ENCODE measurements around the gene SH3BP2.

SH3BP2 gene

DNA sequence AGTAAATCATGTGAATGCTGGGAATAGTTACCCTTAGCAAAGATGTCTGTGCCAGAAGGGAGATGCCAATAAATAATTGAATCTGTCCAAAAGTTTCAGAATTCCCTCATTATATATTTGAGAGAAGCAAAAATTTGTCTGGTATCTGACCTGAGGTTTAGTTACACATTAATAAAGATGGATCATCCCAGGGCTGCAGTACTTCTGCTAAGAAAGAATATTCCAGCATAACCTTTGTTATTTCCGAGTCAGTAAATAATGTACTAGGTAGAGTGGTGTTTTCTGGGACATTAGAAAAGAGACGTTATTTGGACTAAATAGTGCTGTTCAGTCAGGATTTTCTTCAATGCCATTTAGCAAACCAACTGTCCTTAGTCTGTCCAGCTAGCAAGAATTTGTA, 77.2 kb downstream of the SH3BP2 start:
- DNase-seq (ENCODE audit: low spot score) = no peak
- Mint-ChIP-seq H3K4me1 (ENCODE audit: low read depth) (peaks cover 41% of the 10 kb centered on the region), H3K27me3 (ENCODE audit: low read depth) (no peaks in the 10 kb centered on the region), H3K4me3 (no peak overlapping the region), H3K9me3 (no peaks in the 10 kb centered on the region), H3K36me3 (ENCODE audit: low read depth) (peaks cover 10% of the 10 kb centered on the region), H3K27ac (no peak overlapping the region)

DNA sequence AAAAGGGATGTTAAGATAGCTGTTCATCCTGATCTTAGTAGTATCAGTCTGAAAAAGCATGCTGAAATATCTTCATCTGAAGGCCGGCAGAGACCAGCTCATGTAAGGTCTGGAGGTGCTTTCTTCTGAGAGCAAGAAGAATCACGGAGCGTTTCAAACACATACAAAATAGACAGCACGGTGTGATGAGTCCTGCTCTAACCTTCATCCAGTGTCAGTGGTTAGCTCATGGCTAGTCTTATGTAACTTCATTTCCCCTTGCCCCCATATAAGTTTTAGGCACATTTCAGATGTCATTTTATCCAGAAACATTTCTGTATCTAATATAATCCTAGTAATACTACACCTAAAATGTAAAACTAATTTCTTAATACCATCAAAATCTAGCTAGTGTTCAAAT, 78.6 kb downstream of the SH3BP2 start:
- no peak for DNase-seq (ENCODE audit: low spot score)
- Mint-ChIP-seq H3K36me3 (ENCODE audit: low read depth) (peaks cover 17% of the 10 kb centered on the region), H3K4me1 (ENCODE audit: low read depth) (peaks cover 45% of the 10 kb centered on the region), H3K27ac (peak overlapping the region; percentile 11), H3K4me3 (no peak overlapping the region), H3K9me3 (no peaks in the 10 kb centered on the region), H3K27me3 (ENCODE audit: low read depth) (no peaks in the 10 kb centered on the region)

- peaks cover 18% of the 10 kb centered on the region for H3K36me3 Mint-ChIP-seq (ENCODE audit: low read depth)
- no peaks in the 10 kb centered on the region for H3K27me3 Mint-ChIP-seq (ENCODE audit: low read depth)
- peaks cover 44% of the 10 kb centered on the region for H3K4me1 Mint-ChIP-seq (ENCODE audit: low read depth)
- no peak overlapping the region for H3K4me3 Mint-ChIP-seq
- H3K9me3 Mint-ChIP-seq = no peaks in the 10 kb centered on the region
- H3K27ac Mint-ChIP-seq = peak overlapping the region; percentile 11
- DNase-seq (ENCODE audit: low spot score) = no peak
Measured at GRCh38 chr4:2871911-2872310, 79.0 kb downstream of the SH3BP2 start.

GRCh38 chr4:2873329-2873728, 80.4 kb downstream of the SH3BP2 start:
- Mint-ChIP-seq H3K27me3 (ENCODE audit: low read depth) (no peaks in the 10 kb centered on the region), H3K4me3 (no peak overlapping the region), H3K36me3 (ENCODE audit: low read depth) (peaks cover 26% of the 10 kb centered on the region), H3K4me1 (ENCODE audit: low read depth) (peaks cover 48% of the 10 kb centered on the region), H3K27ac (no peak overlapping the region), H3K9me3 (no peaks in the 10 kb centered on the region)
- no peak for DNase-seq (ENCODE audit: low spot score)

GRCh38 chr4:2874861-2875260, 82.0 kb downstream of the SH3BP2 start:
- Mint-ChIP-seq H3K4me3 (no peak overlapping the region), H3K27ac (no peak overlapping the region), H3K4me1 (ENCODE audit: low read depth) (peaks cover 42% of the 10 kb centered on the region), H3K36me3 (ENCODE audit: low read depth) (peaks cover 28% of the 10 kb centered on the region), H3K9me3 (no peaks in the 10 kb centered on the region), H3K27me3 (ENCODE audit: low read depth) (no peaks in the 10 kb centered on the region)
- no peak for DNase-seq (ENCODE audit: low spot score)

DNA sequence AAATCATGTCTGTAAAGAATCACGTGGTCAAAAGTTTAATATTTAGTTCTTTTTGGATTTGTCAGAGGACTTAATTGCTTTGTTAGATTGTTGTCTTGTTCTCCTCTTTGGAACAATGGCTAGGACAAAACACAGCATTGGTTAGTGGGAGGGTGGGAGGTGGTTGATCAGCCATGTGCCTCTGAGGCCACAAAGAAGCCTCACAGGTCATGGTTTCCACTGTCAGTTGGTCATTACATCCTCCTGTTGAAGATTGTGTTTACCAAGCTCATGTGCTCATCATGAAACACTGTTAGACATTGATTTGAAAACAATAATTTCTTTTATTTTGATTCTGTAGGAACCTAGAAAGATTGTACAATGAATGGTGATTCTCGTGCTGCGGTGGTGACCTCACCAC, 82.7 kb downstream of the SH3BP2 start:
- Mint-ChIP-seq H3K9me3 (no peaks in the 10 kb centered on the region), H3K4me1 (ENCODE audit: low read depth) (peaks cover 41% of the 10 kb centered on the region), H3K36me3 (ENCODE audit: low read depth) (peaks cover 30% of the 10 kb centered on the region), H3K27me3 (ENCODE audit: low read depth) (no peaks in the 10 kb centered on the region), H3K4me3 (no peak overlapping the region), H3K27ac (peak overlapping the region; percentile 17)
- DNase-seq (ENCODE audit: low spot score) = no peak

DNA sequence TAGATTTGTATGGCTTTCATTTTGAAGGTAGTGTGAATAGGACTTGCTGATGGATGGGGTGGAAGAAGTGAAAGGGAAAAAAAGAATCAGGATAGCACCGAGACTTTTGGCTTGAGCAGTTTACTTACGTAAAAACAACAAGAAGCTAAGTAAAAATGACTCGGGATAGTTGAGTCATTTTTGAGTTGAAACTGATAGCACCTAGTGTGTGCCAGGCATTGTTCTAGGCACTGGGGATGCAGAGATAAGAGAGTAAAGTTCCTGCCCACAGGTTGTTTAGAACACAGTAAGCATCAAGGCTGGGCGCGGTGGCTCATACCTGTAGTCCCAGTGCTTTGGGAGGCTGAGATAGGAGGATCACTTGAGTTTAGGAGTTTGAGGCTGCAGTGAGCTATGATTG, 85.5 kb downstream of the SH3BP2 start:
- H3K27ac Mint-ChIP-seq = peak overlapping the region; percentile 2
- H3K4me1 Mint-ChIP-seq (ENCODE audit: low read depth) = peaks cover 23% of the 10 kb centered on the region
- H3K36me3 Mint-ChIP-seq (ENCODE audit: low read depth) = peaks cover 32% of the 10 kb centered on the region
- no peaks in the 10 kb centered on the region for H3K27me3 Mint-ChIP-seq (ENCODE audit: low read depth)
- H3K4me3 Mint-ChIP-seq = no peak overlapping the region
- H3K9me3 Mint-ChIP-seq = no peaks in the 10 kb centered on the region
- DNase-seq (ENCODE audit: low spot score) = no peak

GRCh38 chr4:2879026-2879425, 86.1 kb downstream of the SH3BP2 start:
- no peaks in the 10 kb centered on the region for H3K9me3 Mint-ChIP-seq
- peaks cover 34% of the 10 kb centered on the region for H3K36me3 Mint-ChIP-seq (ENCODE audit: low read depth)
- no peak overlapping the region for H3K4me3 Mint-ChIP-seq
- H3K27me3 Mint-ChIP-seq (ENCODE audit: low read depth) = no peaks in the 10 kb centered on the region
- no peak overlapping the region for H3K27ac Mint-ChIP-seq
- no peak for DNase-seq (ENCODE audit: low spot score)
- peaks cover 20% of the 10 kb centered on the region for H3K4me1 Mint-ChIP-seq (ENCODE audit: low read depth)

DNA sequence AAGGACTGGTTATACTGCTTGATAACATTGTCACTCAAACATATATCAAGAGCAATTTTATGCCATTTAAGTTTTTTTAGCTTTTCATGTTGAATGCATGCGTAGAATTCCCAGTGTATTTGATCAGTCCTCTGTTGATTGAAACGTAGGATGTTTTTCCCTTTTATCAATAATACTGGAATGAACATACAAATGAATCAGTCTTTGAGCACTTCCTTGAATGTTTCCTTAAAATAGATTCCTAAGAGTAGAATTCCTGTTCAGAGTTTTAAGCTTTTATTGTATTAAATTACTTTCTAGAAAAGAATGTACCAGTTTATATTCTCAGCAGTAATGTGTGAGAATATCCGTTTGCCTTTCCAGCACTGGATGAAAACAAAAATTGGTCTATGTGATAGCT, 88.5 kb downstream of the SH3BP2 start:
- DNase-seq (ENCODE audit: low spot score) = no peak
- Mint-ChIP-seq H3K4me1 (ENCODE audit: low read depth) (peaks cover 10% of the 10 kb centered on the region), H3K9me3 (no peaks in the 10 kb centered on the region), H3K36me3 (ENCODE audit: low read depth) (peaks cover 45% of the 10 kb centered on the region), H3K4me3 (no peak overlapping the region), H3K27ac (no peak overlapping the region), H3K27me3 (ENCODE audit: low read depth) (no peaks in the 10 kb centered on the region)

- peaks cover 5% of the 10 kb centered on the region for H3K4me1 Mint-ChIP-seq (ENCODE audit: low read depth)
- H3K27ac Mint-ChIP-seq = no peak overlapping the region
- peaks cover 49% of the 10 kb centered on the region for H3K36me3 Mint-ChIP-seq (ENCODE audit: low read depth)
- H3K27me3 Mint-ChIP-seq (ENCODE audit: low read depth) = no peaks in the 10 kb centered on the region
- H3K4me3 Mint-ChIP-seq = no peak overlapping the region
- H3K9me3 Mint-ChIP-seq = no peaks in the 10 kb centered on the region
- no peak for DNase-seq (ENCODE audit: low spot score)
Measured at GRCh38 chr4:2882341-2882740, 89.5 kb downstream of the SH3BP2 start.

GRCh38 chr4:2886161-2886560, 93.3 kb downstream of the SH3BP2 start:
- H3K27me3 Mint-ChIP-seq (ENCODE audit: low read depth) = no peaks in the 10 kb centered on the region
- no peaks in the 10 kb centered on the region for H3K9me3 Mint-ChIP-seq
- H3K27ac Mint-ChIP-seq = no peak overlapping the region
- H3K36me3 Mint-ChIP-seq (ENCODE audit: low read depth) = peaks cover 44% of the 10 kb centered on the region
- DNase-seq (ENCODE audit: low spot score) = no peak
- no peak overlapping the region for H3K4me3 Mint-ChIP-seq
- peaks cover 1% of the 10 kb centered on the region for H3K4me1 Mint-ChIP-seq (ENCODE audit: low read depth)

DNA sequence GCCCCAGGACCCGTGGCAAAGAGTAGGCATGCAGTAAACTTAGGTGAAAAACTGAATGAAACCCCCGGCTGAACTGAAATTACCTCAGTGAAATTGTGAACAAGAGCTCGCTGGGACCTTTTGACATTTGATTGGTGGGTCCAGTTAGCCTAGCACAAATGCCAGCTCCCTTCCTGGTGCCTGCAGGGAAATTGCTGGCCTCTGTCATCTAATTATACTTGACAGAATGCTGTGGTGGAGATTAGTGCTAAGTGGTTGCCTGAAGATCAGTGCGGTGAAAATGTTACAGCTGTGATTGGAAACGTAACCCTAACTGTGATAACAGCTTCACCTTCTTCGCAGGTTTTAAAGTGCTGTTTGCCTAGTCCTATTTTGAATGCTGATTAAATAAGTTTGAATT, 93.7 kb downstream of the SH3BP2 start:
- Mint-ChIP-seq H3K4me3 (no peak overlapping the region), H3K36me3 (ENCODE audit: low read depth) (peaks cover 43% of the 10 kb centered on the region), H3K27me3 (ENCODE audit: low read depth) (no peaks in the 10 kb centered on the region), H3K9me3 (no peaks in the 10 kb centered on the region), H3K4me1 (ENCODE audit: low read depth) (peaks cover 1% of the 10 kb centered on the region), H3K27ac (no peak overlapping the region)
- no peak for DNase-seq (ENCODE audit: low spot score)

DNA sequence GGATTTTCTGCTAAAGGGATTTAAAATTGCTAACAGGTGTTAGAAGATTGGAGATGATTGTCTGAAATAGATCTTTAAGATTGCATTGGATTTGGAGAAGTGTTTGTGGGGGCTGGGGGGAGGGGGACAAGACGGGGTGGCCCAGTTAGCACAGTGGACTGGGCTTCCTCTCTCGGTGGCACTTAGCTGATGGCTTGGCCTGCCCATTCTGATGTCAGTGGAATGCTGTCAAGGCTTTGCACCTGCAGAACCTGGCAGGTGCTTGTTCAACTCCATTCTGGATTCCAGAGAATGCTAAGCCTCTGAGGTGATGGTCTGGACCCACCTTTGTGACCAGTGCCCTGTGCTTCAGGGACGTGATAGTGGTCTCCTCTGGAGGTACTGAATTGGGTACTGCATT, 94.5 kb downstream of the SH3BP2 start:
- DNase-seq (ENCODE audit: low spot score) = no peak
- H3K36me3 Mint-ChIP-seq (ENCODE audit: low read depth) = peaks cover 42% of the 10 kb centered on the region
- H3K4me3 Mint-ChIP-seq = no peak overlapping the region
- H3K27me3 Mint-ChIP-seq (ENCODE audit: low read depth) = no peaks in the 10 kb centered on the region
- H3K27ac Mint-ChIP-seq = no peak overlapping the region
- no peaks in the 10 kb centered on the region for H3K9me3 Mint-ChIP-seq
- peaks cover 1% of the 10 kb centered on the region for H3K4me1 Mint-ChIP-seq (ENCODE audit: low read depth)

DNA sequence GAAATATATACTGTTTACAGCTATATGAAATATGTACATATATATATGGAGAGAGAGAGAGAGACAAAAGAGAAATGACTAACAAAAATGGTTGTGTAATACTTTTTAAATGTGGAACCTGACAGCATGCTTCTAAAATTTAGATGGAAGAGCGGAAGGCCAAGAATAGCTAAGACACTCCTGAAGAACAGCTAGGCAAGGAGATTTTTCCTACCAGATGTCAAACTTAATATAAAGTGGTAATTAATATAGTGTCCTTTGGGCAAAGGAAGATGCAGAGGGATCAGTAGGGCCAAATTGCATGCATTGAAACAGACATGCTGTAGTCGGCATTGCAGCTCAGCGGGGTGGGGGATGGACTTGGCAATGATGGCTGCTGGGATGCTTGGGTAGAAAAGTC, 96.0 kb downstream of the SH3BP2 start:
- H3K36me3 Mint-ChIP-seq (ENCODE audit: low read depth) = peaks cover 39% of the 10 kb centered on the region
- H3K4me1 Mint-ChIP-seq (ENCODE audit: low read depth) = peaks cover 1% of the 10 kb centered on the region
- no peak overlapping the region for H3K4me3 Mint-ChIP-seq
- no peak overlapping the region for H3K27ac Mint-ChIP-seq
- H3K9me3 Mint-ChIP-seq = no peaks in the 10 kb centered on the region
- no peaks in the 10 kb centered on the region for H3K27me3 Mint-ChIP-seq (ENCODE audit: low read depth)
- DNase-seq (ENCODE audit: low spot score) = no peak
